Mesothelial cell of epicardium (in vitro differentiated cells): ENCODE measurements around the gene PHAX. TPM values are rescaled to one million over a fixed set of nuclear protein-coding genes. Genes with fewer than 3 reads are reported as not detected.

Experiments
- DNase-seq, 2 experiments: peaks; one replicate each; pipeline ENCODE4 v3.0.0; 2021; ENCODE audit warnings: low spot score in 2 of 2; ENCODE audit not compliant: unreplicated experiment in 2 of 2
- H3K27ac Mint-ChIP-seq: 2 replicates; pipeline ENCODE4 v1.8.0; 2021; ENCODE audit warnings: mixed read lengths
- H3K27me3 Mint-ChIP-seq: 2 replicates; pipeline ENCODE4 v1.8.0; 2021; ENCODE audit warnings: low read depth, mixed read lengths
- H3K36me3 Mint-ChIP-seq: 2 replicates; pipeline ENCODE4 v1.8.0; 2021; ENCODE audit warnings: mixed read lengths
- H3K4me1 Mint-ChIP-seq: 2 replicates; pipeline ENCODE4 v1.8.0; 2021; ENCODE audit warnings: mixed read lengths
- H3K4me3 Mint-ChIP-seq: 2 replicates; pipeline ENCODE4 v1.8.0; 2021; ENCODE audit warnings: mild to moderate bottlenecking, moderate library complexity, mixed read lengths
- H3K9me3 Mint-ChIP-seq: 2 replicates; pipeline ENCODE4 v1.8.0; 2021; ENCODE audit warnings: mixed read lengths
- total RNA-seq: library from RNA; stranded (reverse); gene quantifications from 3 replicates; pipeline ENCODE4 v1.2.1, GENCODE V29; 2021
- TF ChIP-seq, protein P1 (sequence below): fragments of 200-600 bp; sonication (generic); IDR thresholded peaks from one replicate; pipeline ENCODE4 v1.5.0; 2021; ENCODE audit warnings: antibody characterized with exemption; ENCODE audit not compliant: unreplicated experiment

Gene PHAX
- total RNA-seq, 1 donor from 2014 or later: 36.8 TPM

- no peak overlapping the region for H3K27ac Mint-ChIP-seq
- DNase-seq: no peak
- no peaks in the 10 kb centered on the region for H3K9me3 Mint-ChIP-seq
- no peaks in the 10 kb centered on the region for H3K27me3 Mint-ChIP-seq
- no peak overlapping the region for H3K4me3 Mint-ChIP-seq
- H3K36me3 Mint-ChIP-seq: peaks cover 33% of the 10 kb centered on the region
- H3K4me1 Mint-ChIP-seq: no peaks in the 10 kb centered on the region
- TF ChIP-seq, protein P1, sequence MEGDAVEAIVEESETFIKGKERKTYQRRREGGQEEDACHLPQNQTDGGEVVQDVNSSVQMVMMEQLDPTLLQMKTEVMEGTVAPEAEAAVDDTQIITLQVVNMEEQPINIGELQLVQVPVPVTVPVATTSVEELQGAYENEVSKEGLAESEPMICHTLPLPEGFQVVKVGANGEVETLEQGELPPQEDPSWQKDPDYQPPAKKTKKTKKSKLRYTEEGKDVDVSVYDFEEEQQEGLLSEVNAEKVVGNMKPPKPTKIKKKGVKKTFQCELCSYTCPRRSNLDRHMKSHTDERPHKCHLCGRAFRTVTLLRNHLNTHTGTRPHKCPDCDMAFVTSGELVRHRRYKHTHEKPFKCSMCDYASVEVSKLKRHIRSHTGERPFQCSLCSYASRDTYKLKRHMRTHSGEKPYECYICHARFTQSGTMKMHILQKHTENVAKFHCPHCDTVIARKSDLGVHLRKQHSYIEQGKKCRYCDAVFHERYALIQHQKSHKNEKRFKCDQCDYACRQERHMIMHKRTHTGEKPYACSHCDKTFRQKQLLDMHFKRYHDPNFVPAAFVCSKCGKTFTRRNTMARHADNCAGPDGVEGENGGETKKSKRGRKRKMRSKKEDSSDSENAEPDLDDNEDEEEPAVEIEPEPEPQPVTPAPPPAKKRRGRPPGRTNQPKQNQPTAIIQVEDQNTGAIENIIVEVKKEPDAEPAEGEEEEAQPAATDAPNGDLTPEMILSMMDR: no peak
Measured at GRCh38 chr5:126575644-126576043, 25.1 kb upstream of the PHAX start.

GRCh38 chr5:126576974-126577373 lies 23.8 kb upstream of the PHAX start:
- no peaks in the 10 kb centered on the region for H3K27me3 Mint-ChIP-seq
- H3K36me3 Mint-ChIP-seq: peaks cover 33% of the 10 kb centered on the region

DNA sequence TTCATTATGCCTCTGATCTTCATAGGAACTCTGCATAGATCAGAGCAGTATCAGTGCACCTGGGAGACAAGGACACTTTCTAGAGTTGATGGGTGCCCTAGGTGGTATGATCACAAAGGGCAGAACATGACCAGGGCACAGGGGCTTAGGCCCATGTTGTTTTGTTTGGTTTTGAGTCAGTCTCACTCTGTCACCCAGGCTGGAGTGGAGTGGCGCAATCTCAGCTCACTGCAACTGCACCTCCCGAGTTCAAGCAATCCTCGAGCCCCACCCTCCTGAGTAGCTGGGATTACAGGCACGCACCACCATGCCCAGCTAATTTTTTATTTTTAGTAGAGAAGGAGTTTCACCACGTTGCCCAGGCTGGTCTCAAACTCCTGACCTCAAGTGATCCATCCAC lies 23.3 kb upstream of the PHAX start:
- Mint-ChIP-seq H3K4me3 (no peak overlapping the region), H3K36me3 (peaks cover 32% of the 10 kb centered on the region)

More at GRCh38 chr5:126576974-126577373, 23.8 kb upstream of the PHAX start:
- Mint-ChIP-seq H3K27ac (no peak overlapping the region), H3K4me3 (no peak overlapping the region), H3K9me3 (no peaks in the 10 kb centered on the region), H3K4me1 (no peaks in the 10 kb centered on the region)
- no peak for DNase-seq
- TF ChIP-seq, protein P1: no peak

DNA sequence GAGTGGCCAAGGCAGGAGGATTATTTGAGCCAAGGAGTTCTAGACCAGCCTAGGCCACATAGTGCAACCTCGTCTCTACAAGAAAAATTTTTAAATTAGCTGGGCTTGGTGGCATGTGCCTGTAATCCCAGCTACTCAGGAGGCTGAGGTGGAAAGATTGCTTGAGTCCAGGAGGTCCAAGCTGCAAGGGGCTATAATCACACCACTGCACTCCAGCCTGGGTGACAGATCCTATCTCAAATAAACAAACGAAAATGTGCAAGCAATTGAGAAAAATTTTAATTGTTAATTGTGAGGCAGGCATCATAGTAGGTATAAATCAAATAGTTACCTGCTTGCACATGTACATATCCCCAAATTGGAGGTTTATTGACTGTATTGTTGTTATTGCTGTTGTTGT lies 21.0 kb upstream of the PHAX start:
- TF ChIP-seq, protein P1: no peak
- no peaks in the 10 kb centered on the region for H3K9me3 Mint-ChIP-seq
- no peaks in the 10 kb centered on the region for H3K4me1 Mint-ChIP-seq
- H3K4me3 Mint-ChIP-seq: no peak overlapping the region
- H3K27ac Mint-ChIP-seq: no peak overlapping the region
- H3K36me3 Mint-ChIP-seq: peaks cover 39% of the 10 kb centered on the region
- H3K27me3 Mint-ChIP-seq: no peaks in the 10 kb centered on the region
- DNase-seq: no peak

More for the DNA sequence above, 23.3 kb upstream of the PHAX start:
- Mint-ChIP-seq H3K4me1 (no peaks in the 10 kb centered on the region), H3K27me3 (no peaks in the 10 kb centered on the region), H3K9me3 (no peaks in the 10 kb centered on the region), H3K27ac (no peak overlapping the region)
- TF ChIP-seq, protein P1: no peak
- no peak for DNase-seq

GRCh38 chr5:126583761-126584160 lies 17.0 kb upstream of the PHAX start:
- Mint-ChIP-seq H3K27me3 (no peaks in the 10 kb centered on the region), H3K27ac (no peak overlapping the region), H3K9me3 (no peaks in the 10 kb centered on the region), H3K36me3 (peaks cover 39% of the 10 kb centered on the region), H3K4me3 (no peak overlapping the region), H3K4me1 (no peaks in the 10 kb centered on the region)
- no peak for DNase-seq
- TF ChIP-seq, protein P1: no peak
